Measurements from ENCODE around the gene MTERF2. TPM values are rescaled to one million over a fixed set of nuclear protein-coding genes. Genes with fewer than 3 reads are reported as not detected.
A peak's percentile ranks its signal among the peaks of the same experiment; 100 is the strongest.

MTERF2 gene
- 4.7 and 5.4 TPM in 2 replicates for polyA plus RNA-seq (2013)

GRCh38 chr12:106986625-106987389 lies at the start of gene MTERF2:
TSS of gene MTERF2 (minus strand) at chr12:106987146. CDS start at chr12:106978714, 8,432 bp downstream.
- Histone ChIP-seq H3K23ac (ENCODE audit: low read length) (no peak within 1 kb of the TSS), H3K36me3 (ENCODE audit: control insufficient read depth in 1 of 2, insufficient read depth in 2 of 2, low read length in 2 of 2) (peaks cover 0 to 8% of the 10 kb centered on the region in 2 experiments), H3K27me3 (ENCODE audit: insufficient read depth, low read length) (no peaks in the 10 kb centered on the region), H3K79me1 (ENCODE audit: low read length) (peaks cover 4% of the 10 kb centered on the region), H2BK5ac (ENCODE audit: low read depth, low read length, poor library complexity) (peak within 1 kb of the TSS; percentile 19), H3K27ac (ENCODE audit: low read depth, low read length) (peak within 1 kb of the TSS; percentile 18), H2BK120ac (ENCODE audit: insufficient read depth, low read length, poor library complexity) (peak within 1 kb of the TSS; percentile 6), H3K4me1 (ENCODE audit: control insufficient read depth in 1 of 2, insufficient read depth in 2 of 2, low read length in 2 of 2) (peaks cover 0 to 8% of the 10 kb centered on the region in 2 experiments), H3K9ac (ENCODE audit: low read length) (peak within 1 kb of the TSS; percentile 86), H4K91ac (ENCODE audit: low read depth, low read length) (peak within 1 kb of the TSS; percentile 28), H3K18ac (ENCODE audit: low read length) (peak within 1 kb of the TSS; percentile 38), H4K8ac (ENCODE audit: low read depth, low read length) (peak within 1 kb of the TSS; percentile 73), H3K4ac (ENCODE audit: low read depth, low read length) (peak within 1 kb of the TSS; percentile 0), H3K79me2 (ENCODE audit: control insufficient read depth, insufficient read depth, low read length, poor library complexity) (peaks cover 3% of the 10 kb centered on the region), H3K4me3 (ENCODE audit: low read depth, low read length) (peak within 1 kb of the TSS; percentile 79), H2BK12ac (ENCODE audit: low read length) (no peak within 1 kb of the TSS), H4K12ac (ENCODE audit: low read depth, low read length) (peak within 1 kb of the TSS; percentile 4), H3K4me2 (ENCODE audit: low read length) (peak within 1 kb of the TSS; percentile 71), H3K14ac (ENCODE audit: low read length) (peak within 1 kb of the TSS; percentile 25), H2AK5ac (ENCODE audit: low read length) (no peak within 1 kb of the TSS), H3K9me3 (ENCODE audit: insufficient read depth, low read depth, low read length) (no peaks in the 10 kb centered on the region), H2AFZ (ENCODE audit: insufficient read depth, low read length, poor library complexity) (peak within 1 kb of the TSS; percentile 53)
- no CpG with 5 or more reads among the region's 50 CpGs for WGBS (ENCODE audit: extremely low coverage, insufficient coverage, insufficient read length)
- peak; percentile 89 to 95 for DNase-seq

GRCh38 chr12:107035733-107036132 lies 48.8 kb upstream of the MTERF2 start:
- no peak overlapping the region for H2BK12ac ChIP-seq (ENCODE audit: low read length)

GRCh38 chr12:107033758-107034739 lies 47.1 kb upstream of the MTERF2 start:
- Histone ChIP-seq H3K27ac (ENCODE audit: low read depth, low read length) (no peak overlapping the region), H3K36me3 (ENCODE audit: control insufficient read depth in 1 of 2, insufficient read depth in 2 of 2, low read length in 2 of 2) (no peaks in the 10 kb centered on the region), H3K9ac (ENCODE audit: low read length) (no peak overlapping the region), H2AK5ac (ENCODE audit: low read length) (no peak overlapping the region), H3K4me3 (ENCODE audit: low read depth, low read length) (no peak overlapping the region), H3K79me1 (ENCODE audit: low read length) (no peaks in the 10 kb centered on the region), H2BK5ac (ENCODE audit: low read depth, low read length, poor library complexity) (no peak overlapping the region), H2AFZ (ENCODE audit: insufficient read depth, low read length, poor library complexity) (no peak overlapping the region), H3K4me1 (ENCODE audit: control insufficient read depth in 1 of 2, insufficient read depth in 2 of 2, low read length in 2 of 2) (peaks cover 0 to 2% of the 10 kb centered on the region in 2 experiments), H2BK12ac (ENCODE audit: low read length) (no peak overlapping the region), H3K14ac (ENCODE audit: low read length) (no peak overlapping the region), H3K79me2 (ENCODE audit: control insufficient read depth, insufficient read depth, low read length, poor library complexity) (no peaks in the 10 kb centered on the region), H3K23ac (ENCODE audit: low read length) (no peak overlapping the region), H3K9me3 (ENCODE audit: insufficient read depth, low read depth, low read length) (no peaks in the 10 kb centered on the region), H3K18ac (ENCODE audit: low read length) (no peak overlapping the region), H3K27me3 (ENCODE audit: insufficient read depth, low read length) (no peaks in the 10 kb centered on the region), H3K4me2 (ENCODE audit: low read length) (no peak overlapping the region), H4K12ac (ENCODE audit: low read depth, low read length) (no peak overlapping the region), H2BK120ac (ENCODE audit: insufficient read depth, low read length, poor library complexity) (no peak overlapping the region), H3K4ac (ENCODE audit: low read depth, low read length) (no peak overlapping the region), H4K8ac (ENCODE audit: low read depth, low read length) (no peak overlapping the region), H4K91ac (ENCODE audit: low read depth, low read length) (no peak overlapping the region)
- no CpG with 5 or more reads among the region's 9 CpGs for WGBS (ENCODE audit: extremely low coverage, insufficient coverage, insufficient read length)
- DNase-seq: no peak

More at GRCh38 chr12:107035733-107036132, 48.8 kb upstream of the MTERF2 start:
- Histone ChIP-seq H3K36me3 (ENCODE audit: control insufficient read depth in 1 of 2, insufficient read depth in 2 of 2, low read length in 2 of 2) (no peaks in the 10 kb centered on the region), H3K27ac (ENCODE audit: low read depth, low read length) (no peak overlapping the region), H3K4me1 (ENCODE audit: control insufficient read depth in 1 of 2, insufficient read depth in 2 of 2, low read length in 2 of 2) (no peaks in the 10 kb centered on the region), H4K91ac (ENCODE audit: low read depth, low read length) (no peak overlapping the region), H3K4me2 (ENCODE audit: low read length) (no peak overlapping the region), H3K4me3 (ENCODE audit: low read depth, low read length) (no peak overlapping the region), H2AFZ (ENCODE audit: insufficient read depth, low read length, poor library complexity) (no peak overlapping the region), H3K79me2 (ENCODE audit: control insufficient read depth, insufficient read depth, low read length, poor library complexity) (no peaks in the 10 kb centered on the region), H3K14ac (ENCODE audit: low read length) (no peak overlapping the region), H3K23ac (ENCODE audit: low read length) (no peak overlapping the region), H3K18ac (ENCODE audit: low read length) (no peak overlapping the region), H4K8ac (ENCODE audit: low read depth, low read length) (no peak overlapping the region), H3K9ac (ENCODE audit: low read length) (no peak overlapping the region), H3K4ac (ENCODE audit: low read depth, low read length) (no peak overlapping the region), H2BK120ac (ENCODE audit: insufficient read depth, low read length, poor library complexity) (no peak overlapping the region), H2BK5ac (ENCODE audit: low read depth, low read length, poor library complexity) (no peak overlapping the region), H2AK5ac (ENCODE audit: low read length) (no peak overlapping the region), H3K9me3 (ENCODE audit: insufficient read depth, low read depth, low read length) (no peaks in the 10 kb centered on the region), H3K79me1 (ENCODE audit: low read length) (no peaks in the 10 kb centered on the region), H3K27me3 (ENCODE audit: insufficient read depth, low read length) (no peaks in the 10 kb centered on the region), H4K12ac (ENCODE audit: low read depth, low read length) (no peak overlapping the region)
- no peak for DNase-seq
- no CpG with 5 or more reads among the region's 2 CpGs for WGBS (ENCODE audit: extremely low coverage, insufficient coverage, insufficient read length)

- no peak overlapping the region for H2BK12ac ChIP-seq (ENCODE audit: low read length)
- H3K79me2 ChIP-seq (ENCODE audit: control insufficient read depth, insufficient read depth, low read length, poor library complexity): no peaks in the 10 kb centered on the region
- H2BK120ac ChIP-seq (ENCODE audit: insufficient read depth, low read length, poor library complexity): no peak overlapping the region
- H3K27ac ChIP-seq (ENCODE audit: low read depth, low read length): no peak overlapping the region
- 100% methylated on average over 1 of the region's 7 CpGs for WGBS (ENCODE audit: extremely low coverage, insufficient coverage, insufficient read length)
- H3K27me3 ChIP-seq (ENCODE audit: insufficient read depth, low read length): no peaks in the 10 kb centered on the region
- H3K36me3 ChIP-seq (ENCODE audit: control insufficient read depth in 1 of 2, insufficient read depth in 2 of 2, low read length in 2 of 2): no peaks in the 10 kb centered on the region
- no peak overlapping the region for H3K9ac ChIP-seq (ENCODE audit: low read length)
- H3K14ac ChIP-seq (ENCODE audit: low read length): no peak overlapping the region
- peak in 1 of 2 donors; percentile 38 for DNase-seq
- peaks cover 0 to 2% of the 10 kb centered on the region in 2 experiments for H3K4me1 ChIP-seq (ENCODE audit: control insufficient read depth in 1 of 2, insufficient read depth in 2 of 2, low read length in 2 of 2)
- no peak overlapping the region for H2AK5ac ChIP-seq (ENCODE audit: low read length)
- no peak overlapping the region for H4K91ac ChIP-seq (ENCODE audit: low read depth, low read length)
- no peak overlapping the region for H4K12ac ChIP-seq (ENCODE audit: low read depth, low read length)
- no peaks in the 10 kb centered on the region for H3K9me3 ChIP-seq (ENCODE audit: insufficient read depth, low read depth, low read length)
- no peak overlapping the region for H2BK5ac ChIP-seq (ENCODE audit: low read depth, low read length, poor library complexity)
- H3K4me3 ChIP-seq (ENCODE audit: low read depth, low read length): no peak overlapping the region
- no peak overlapping the region for H4K8ac ChIP-seq (ENCODE audit: low read depth, low read length)
- H3K4ac ChIP-seq (ENCODE audit: low read depth, low read length): no peak overlapping the region
- no peak overlapping the region for H3K23ac ChIP-seq (ENCODE audit: low read length)
- H3K4me2 ChIP-seq (ENCODE audit: low read length): no peak overlapping the region
- H3K79me1 ChIP-seq (ENCODE audit: low read length): no peaks in the 10 kb centered on the region
- no peak overlapping the region for H3K18ac ChIP-seq (ENCODE audit: low read length)
- no peak overlapping the region for H2AFZ ChIP-seq (ENCODE audit: insufficient read depth, low read length, poor library complexity)
Observed at GRCh38 chr12:107032266-107032665, 45.3 kb upstream of the MTERF2 start.

Data from trophoblast cell (in vitro differentiated cells and primary cell).